Liver (tissue), 3 donors: ENCODE results near the gene SCPEP1.
A peak's percentile ranks its signal among the peaks of the same experiment; 100 is the strongest.

Experiments used
- SP1 ChIP-seq: IDR thresholded peaks from 2 replicates; pipeline ENCODE4 v1.6.1; 2018; ENCODE audit warnings: antibody characterized with exemption, mild to moderate bottlenecking
- TAF1 ChIP-seq: conservative IDR thresholded peaks from 2 replicates; pipeline ENCODE4 v1.6.1; 2016; ENCODE audit warnings: antibody characterized with exemption, mild to moderate bottlenecking
- TF ChIP-seq, protein P1 (sequence below): fragments of 150-350 bp; IDR thresholded peaks from 2 replicates; pipeline ENCODE4 v1.5.1; 2017; ENCODE audit warnings: improper control_type of control experiment, low read depth, low read length; ENCODE audit not compliant: missing input control
- TF ChIP-seq, protein P2 (sequence below): IDR thresholded peaks from 2 replicates; pipeline ENCODE4 v1.6.1; 2016; ENCODE audit warnings: antibody characterized with exemption, mild to moderate bottlenecking
- donor health status: healthy.
- donor health status: healthy.

DNA sequence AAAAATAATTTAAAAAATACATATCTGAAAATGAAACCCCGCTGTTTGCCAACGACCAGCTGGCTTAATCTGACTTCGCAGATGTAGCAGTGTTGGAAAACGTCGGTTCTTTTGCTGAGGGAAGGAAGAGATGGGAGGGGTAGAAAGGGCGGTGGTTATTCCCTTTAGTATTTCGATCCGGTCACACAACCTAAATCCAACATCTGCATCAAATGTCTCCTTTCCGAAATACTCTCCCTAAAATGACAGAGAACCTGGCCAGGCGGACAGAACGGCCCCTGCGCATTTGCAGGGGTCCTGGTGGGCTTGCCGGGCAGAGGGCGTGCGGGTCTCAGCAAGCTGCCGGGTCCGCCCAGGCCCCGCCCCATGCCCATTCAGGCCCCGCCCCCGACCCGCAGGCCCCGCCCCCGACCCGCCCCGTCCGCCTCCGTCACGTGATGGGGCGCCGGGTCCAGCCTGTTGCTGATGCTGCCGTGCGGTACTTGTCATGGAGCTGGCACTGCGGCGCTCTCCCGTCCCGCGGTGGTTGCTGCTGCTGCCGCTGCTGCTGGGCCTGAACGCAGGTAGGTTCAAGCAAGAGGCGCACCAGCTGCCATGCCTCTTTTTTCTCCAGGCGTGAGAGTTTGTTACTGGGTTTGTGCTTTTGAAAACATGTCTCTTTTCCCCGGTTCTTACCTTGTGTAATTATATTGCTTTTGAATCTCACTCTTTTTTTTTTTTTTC is at the start of gene SCPEP1:
- TF ChIP-seq SP1 (no peak), TAF1 (peak; percentile 42)
- TF ChIP-seq, protein P1, sequence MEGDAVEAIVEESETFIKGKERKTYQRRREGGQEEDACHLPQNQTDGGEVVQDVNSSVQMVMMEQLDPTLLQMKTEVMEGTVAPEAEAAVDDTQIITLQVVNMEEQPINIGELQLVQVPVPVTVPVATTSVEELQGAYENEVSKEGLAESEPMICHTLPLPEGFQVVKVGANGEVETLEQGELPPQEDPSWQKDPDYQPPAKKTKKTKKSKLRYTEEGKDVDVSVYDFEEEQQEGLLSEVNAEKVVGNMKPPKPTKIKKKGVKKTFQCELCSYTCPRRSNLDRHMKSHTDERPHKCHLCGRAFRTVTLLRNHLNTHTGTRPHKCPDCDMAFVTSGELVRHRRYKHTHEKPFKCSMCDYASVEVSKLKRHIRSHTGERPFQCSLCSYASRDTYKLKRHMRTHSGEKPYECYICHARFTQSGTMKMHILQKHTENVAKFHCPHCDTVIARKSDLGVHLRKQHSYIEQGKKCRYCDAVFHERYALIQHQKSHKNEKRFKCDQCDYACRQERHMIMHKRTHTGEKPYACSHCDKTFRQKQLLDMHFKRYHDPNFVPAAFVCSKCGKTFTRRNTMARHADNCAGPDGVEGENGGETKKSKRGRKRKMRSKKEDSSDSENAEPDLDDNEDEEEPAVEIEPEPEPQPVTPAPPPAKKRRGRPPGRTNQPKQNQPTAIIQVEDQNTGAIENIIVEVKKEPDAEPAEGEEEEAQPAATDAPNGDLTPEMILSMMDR: no peak
- TF ChIP-seq, protein P2, sequence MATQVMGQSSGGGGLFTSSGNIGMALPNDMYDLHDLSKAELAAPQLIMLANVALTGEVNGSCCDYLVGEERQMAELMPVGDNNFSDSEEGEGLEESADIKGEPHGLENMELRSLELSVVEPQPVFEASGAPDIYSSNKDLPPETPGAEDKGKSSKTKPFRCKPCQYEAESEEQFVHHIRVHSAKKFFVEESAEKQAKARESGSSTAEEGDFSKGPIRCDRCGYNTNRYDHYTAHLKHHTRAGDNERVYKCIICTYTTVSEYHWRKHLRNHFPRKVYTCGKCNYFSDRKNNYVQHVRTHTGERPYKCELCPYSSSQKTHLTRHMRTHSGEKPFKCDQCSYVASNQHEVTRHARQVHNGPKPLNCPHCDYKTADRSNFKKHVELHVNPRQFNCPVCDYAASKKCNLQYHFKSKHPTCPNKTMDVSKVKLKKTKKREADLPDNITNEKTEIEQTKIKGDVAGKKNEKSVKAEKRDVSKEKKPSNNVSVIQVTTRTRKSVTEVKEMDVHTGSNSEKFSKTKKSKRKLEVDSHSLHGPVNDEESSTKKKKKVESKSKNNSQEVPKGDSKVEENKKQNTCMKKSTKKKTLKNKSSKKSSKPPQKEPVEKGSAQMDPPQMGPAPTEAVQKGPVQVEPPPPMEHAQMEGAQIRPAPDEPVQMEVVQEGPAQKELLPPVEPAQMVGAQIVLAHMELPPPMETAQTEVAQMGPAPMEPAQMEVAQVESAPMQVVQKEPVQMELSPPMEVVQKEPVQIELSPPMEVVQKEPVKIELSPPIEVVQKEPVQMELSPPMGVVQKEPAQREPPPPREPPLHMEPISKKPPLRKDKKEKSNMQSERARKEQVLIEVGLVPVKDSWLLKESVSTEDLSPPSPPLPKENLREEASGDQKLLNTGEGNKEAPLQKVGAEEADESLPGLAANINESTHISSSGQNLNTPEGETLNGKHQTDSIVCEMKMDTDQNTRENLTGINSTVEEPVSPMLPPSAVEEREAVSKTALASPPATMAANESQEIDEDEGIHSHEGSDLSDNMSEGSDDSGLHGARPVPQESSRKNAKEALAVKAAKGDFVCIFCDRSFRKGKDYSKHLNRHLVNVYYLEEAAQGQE: peak; percentile 36
